Hippocampal formation (tissue), 2 donors: Measurements from ENCODE around the gene KRTAP12-3.
"Not testable (repeated sequence)": the region's sequence is repeated elsewhere in the genome, so short reads cannot be mapped to it uniquely, and the experiment has no call there.

Source experiments
- DNase-seq, 2 donors: peaks; one replicate each; lab custom pipeline; 2025; lab: John Stamatoyannopoulos, UW

Gene KRTAP12-3

DNA sequence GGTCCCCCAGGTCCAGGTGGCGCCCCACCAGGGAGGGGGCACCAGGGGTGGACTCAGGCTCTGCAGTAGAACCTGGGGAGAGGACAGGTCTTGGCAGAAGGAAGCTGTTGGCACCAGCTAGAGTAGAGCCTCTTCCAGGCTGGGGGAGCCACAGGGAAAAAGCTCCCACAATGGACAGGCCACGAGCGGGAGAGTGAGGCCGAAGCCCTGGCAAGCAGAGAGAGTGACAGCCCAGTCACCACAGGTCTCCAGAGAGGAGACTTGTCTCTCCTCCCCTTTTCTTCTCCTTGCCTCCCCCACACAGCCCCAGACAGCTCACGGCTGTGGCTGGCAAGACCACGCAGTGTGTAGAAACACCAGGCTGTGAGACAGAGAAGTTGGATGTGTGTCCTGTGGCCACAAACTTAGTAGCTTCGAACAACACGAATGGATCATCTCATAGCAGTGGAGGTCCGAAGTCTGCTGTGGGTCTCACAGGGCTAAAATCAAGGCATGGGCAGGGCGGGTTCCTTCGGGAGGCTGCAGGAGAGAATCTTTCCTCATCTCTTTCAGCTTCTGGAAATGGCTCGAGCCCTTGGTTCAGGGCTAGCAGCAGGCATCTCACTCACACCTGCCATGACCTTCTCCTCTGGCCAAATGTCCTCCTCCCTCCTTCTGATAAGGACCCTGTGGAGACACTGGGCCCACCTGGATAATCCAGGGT, 6.6 kb upstream of the KRTAP12-3 start:
- no peak for DNase-seq

DNA sequence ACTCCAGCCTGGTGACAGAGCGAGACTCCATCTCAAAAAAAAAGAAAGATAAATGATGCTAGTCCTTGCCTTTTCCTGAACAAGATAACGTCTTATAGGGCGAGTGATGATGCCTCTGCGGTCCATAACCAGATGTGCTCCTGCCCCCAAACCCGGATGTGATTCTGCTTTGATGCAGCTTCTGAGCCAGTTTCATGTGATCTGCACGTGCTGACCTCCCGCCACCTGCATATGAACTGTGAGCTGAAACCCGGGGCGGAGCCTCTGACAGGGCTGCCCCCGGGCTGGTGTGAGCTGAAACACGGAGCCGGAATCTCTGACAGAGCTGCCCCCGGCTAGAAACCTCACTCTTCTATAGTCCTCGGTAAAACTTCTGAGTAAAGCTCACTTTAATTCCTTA, 4.6 kb upstream of the KRTAP12-3 start:
- DNase-seq, result no peak

DNA sequence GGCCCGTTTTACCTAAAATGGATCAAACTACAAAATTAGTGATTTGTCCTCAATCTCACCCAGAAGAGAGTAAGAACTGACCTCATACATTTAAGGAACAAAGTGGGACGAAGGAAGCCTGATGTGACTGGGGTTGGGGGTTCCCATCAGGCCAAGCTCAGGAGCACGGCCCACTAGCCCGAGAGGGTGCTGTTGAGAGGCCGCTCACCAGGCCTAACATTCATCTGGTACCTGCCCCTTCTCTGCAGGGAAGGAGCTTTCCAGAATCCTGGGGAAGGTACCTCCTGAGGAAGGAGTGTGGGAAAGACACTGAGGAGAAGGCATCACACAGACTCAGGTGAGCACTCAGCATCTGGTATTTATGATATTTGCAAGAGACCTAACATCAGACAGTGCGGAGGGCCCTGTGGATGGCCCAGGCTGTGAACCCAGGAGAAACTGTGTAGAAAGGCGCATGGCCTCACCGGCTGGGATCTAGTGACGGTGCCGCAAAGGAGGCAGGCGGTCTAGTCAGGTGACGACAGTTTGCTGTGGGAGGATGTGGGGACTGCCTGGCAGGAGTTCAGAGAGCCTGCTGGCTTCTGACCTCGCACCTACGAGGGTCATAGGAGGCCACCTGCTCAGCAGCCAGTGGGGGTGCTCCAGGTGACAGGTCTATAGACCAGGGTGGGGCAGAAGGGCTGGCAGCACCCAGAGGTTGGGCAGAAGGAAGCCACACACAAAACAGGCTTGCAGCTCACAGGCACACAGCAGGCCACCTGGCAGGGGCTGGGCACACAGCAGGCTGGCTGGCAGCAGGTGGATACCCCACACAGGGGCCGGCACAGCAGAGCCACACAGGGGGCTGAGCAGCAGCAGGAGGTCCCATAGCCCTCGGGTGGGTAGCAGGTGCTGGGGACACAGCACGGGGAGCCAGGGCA, 3.8 kb upstream of the KRTAP12-3 start:
- DNase-seq, result no peak

DNA sequence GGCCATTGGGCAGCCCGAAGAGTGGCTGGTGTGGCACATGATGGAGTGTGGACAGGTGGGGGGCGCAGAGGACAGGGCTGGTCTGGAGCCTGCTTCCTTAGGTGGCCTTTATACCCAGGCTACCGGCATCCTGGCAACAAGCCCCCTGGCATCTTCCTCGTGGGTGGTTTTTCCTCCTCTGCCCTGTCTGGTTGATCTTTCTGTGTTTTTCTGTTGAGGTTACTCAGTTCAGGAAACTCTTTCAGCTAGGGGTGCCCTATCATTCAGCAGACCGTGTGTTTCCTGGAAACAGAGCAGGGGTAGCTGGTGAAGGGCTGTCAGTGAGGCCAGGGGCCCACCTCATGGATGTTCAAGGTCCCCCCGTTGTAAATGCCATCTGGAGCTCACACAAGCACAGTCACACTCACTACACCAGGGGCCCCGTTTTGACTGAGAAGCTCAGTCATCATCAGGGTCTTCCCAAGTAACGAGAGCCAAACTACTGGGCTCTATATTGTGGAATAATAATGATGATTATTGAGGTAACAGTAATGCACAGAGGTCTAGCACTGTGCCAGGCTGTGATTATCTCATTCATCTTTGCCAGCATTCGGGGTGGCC, 3.1 kb upstream of the KRTAP12-3 start, which contains the start of gene KRTAP12-4:
TSS of gene KRTAP12-4 (minus strand) at position 84 of the 600 bp plus-strand sequence. CDS start at position 39, 45 bp downstream.
- DNase-seq, result no peak

DNA sequence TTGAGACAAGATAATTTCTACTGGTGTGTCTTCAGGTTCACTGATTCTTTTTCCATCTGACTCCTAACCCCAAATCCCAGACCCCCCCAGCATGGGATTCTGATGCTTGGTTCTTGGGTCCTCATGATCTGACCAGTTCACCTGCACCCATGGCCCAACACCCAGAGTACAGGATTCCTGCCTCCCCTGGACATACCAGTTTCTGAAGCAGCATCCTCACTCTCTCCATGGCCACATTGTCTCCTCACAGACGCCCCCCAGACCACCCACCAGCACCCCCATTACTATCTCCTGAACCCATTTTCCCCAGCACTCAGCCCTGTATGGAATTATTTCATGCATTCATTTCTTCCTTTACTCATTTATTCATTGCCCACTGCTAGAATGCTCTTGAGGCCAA, 864 bp upstream of the KRTAP12-3 start:
- no peak for DNase-seq

DNA sequence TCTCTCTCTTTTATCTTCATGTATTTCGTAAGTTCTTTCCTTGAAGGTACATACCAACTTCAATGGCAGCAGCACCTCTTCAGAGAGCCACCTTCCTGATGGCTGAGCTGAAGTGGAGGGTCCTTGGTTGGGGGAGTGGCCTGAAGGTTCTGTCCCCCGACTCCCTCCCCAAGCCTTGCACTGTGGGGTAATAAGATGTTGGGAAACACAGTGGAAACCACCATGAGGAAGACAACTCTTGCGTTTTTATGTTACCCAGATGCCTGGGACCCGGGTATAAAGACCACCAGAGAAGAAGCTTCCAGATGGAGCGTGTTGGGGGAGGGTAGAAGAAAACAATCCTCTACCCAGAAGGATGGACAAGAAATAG, 794 bp downstream of the KRTAP12-3 start:
- no peak for DNase-seq

DNA sequence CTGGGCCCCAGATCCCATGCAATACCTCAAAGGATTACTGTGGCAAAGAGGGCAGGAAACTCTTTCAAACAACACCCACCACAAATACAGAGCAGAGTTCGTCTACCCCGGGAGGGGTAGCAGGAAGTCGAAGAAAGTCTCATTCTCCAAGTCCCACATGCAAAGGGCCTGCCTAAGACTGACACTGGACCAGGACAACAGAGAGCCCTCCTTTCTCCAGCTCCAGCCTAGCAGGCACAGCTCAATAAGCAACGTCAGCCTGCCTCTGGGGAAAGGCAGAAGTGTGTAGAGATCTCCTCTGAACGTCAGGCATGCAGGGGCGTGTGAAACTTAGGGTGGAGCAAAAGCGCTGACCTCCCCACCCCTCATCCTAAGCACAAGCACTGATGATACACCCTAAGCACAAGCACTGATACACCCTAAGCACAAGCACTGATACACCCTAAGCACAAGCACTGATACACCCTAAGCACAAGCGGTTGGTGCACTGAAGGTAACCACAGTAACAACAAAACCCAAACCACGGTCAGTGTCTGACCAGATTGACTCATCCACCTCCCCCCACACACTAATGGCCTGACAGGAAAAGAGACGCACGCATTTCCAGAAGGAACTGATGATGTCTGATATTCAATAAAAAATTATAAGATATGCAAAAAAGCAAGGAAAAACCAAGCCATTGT, 1.3 kb downstream of the KRTAP12-3 start:
- no peak for DNase-seq

DNA sequence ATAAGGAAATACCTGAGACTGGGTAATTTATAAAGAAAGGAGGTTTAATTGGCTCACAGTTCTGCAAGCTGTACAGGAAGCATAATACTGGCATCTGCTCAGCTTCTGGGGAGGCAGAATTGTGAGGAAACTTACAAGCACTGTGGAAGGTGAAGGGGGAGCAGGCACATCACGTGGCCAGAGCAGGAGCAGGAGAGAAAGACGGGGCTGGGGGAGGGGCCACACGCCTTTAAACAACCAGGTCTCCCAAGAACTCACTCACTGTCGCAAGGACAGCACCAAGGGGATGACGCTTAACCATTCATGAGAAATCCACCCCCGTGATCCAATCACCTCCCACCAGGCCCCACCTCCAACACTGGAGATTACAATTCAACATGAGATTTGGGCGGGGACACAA, 3.8 kb downstream of the KRTAP12-3 start:
- DNase-seq, result not testable (repeated sequence)

DNA sequence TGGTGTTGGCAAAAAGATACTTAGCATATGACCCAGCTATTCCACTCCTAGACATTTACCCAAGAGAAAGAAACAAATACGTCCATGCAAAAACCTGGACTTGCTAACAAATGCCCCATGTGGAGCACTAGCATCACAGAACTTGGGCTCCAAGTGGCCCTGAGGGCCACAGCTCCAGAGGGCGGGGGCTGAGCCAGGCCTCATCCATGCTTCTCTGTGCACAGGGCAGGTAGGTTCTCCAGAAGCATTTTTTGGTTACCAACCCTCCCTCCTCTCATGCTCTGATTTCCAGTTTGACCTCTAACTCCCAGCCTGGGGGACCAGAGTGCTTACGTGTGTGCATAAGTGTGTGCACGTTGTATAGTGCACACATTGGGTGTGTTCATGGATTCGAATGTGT, 7.0 kb downstream of the KRTAP12-3 start:
- no peak for DNase-seq

DNA sequence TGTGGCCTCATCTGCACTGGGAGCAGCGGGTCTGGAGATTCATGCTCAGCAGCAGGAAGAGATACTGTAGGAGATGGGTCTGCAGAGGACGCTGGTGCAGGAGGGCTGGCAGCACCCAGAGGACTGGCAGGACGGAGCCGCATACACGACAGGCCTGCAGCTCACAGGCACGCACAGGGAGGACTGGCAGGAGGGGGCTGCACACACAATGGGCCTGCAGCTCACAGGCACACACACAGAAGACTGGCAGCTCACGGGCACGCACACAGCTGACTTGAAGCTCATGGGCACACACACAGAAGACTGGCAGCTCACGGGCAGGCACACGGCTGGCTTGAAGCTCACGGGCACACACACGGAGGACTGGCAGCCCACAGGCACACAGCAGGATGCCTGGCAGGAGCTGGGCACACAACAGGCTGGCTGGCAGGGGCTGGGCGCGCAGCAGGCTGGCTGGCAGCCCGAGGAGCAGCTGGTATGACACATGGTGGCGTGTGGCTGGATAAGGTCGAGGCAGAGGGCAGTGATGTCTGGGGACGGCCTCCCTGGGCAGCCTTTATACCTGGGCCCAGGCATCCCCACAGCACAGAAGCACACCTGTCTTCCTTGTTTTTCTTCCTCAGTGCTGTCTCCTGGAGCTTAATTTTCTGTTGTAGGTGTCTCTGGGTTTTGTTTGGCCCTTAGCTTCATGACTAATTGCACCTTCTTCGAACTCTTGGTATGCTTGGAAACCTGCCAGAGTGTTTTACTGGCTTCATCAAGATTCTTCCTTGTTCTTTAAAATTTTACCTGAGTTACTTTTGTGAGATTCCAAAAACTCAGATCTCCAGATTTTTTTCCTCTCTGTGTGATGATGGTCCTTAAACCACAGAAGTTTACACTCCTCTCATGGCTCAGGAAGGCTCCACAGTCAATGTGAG, 8.9 kb downstream of the KRTAP12-3 start, which contains the start of gene KRTAP12-2:
TSS of gene KRTAP12-2 (minus strand) at position 527 of the 920 bp plus-strand sequence. CDS start at position 486, 41 bp downstream.
- DNase-seq, result no peak

DNA sequence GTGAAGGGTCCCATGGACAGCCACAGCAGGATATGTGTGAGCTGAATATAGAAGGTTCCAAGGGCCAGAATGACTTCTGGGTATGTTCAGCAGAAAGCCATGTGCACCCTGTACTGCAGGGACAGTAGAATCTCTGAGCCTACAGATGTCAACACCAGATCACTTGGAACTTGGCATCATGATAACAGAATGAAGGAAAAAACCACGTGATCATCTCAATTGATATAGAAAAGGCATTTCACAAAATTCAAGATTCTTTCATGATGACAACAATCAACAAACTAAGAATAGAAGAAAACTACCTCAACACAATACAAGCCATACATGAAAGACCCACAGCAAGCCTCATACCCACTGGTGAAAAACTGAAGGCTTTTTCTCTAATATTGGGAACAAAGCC, 9.9 kb downstream of the KRTAP12-3 start:
- DNase-seq, result no peak

DNA sequence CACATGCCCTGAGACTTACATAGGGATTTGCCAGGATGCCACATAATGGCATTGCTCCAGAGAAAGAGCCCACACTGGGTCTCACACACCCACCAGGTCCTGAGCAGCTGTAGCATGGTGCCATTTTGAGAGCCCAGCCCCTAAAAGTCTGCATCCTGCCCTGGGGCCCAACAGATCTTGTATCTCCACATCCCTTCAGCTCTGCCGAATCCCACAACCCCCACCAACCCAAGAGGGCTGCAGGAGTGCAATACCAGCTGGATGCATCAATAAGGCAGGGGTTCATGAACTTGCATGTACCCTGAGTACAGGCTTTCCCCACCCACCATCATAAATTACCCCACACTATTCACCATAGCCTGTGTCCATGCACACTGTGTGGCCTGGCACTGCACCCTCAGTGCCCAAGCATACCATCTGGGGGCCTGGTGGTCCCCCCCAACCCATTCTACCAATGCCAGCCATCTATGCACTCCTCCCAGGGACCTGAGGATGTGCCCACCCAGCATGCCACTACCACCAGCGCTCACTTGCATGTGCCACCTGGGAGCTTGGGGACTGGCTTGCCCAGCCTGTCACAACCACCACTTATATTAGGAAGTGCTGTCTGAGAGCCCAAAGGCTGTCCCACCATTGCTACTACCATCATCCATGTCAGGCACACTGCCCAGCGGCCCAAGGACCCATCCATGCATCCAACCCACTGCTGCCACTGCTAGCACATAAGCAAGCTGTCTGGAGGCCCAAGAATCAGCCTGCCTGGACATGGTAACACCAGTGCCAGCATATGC, 13.1 kb downstream of the KRTAP12-3 start:
- no peak for DNase-seq

DNA sequence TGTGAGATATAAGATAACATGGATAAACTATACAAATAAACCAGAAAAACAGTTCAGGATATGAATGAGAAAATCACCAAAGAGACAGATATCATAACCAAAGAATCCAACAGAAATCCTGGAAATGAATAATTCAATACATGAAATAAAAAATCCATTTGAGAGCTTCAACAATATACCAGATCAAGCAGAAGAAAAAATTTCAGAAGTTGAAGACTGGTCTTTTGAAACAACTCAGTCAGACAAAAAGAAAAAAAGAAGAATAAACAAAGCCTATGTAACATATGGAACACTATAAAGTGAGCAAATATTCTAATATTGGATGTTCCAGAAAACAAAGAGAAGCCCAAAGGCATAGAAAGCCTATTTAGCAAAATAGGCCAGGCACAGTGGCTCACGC, 14.2 kb downstream of the KRTAP12-3 start:
- no peak for DNase-seq

DNA sequence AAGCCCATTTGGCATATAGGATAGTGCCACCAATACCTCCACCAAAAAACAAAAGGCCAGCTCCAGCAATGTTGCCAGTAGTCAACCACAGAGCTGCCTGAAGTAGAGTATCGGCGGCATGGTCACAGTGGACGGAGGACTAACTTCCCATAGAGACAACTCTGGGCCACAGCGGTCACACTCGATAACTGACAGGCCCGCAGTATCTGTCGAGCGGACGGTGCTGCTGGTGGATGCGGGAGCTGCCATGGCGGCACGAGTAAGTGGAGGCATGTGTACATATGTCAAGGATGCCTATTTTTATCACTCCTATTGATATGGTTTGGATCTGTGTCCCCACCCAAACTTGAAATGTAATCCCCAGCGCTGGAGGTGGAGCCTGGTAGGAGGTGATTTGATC, 20.1 kb downstream of the KRTAP12-3 start:
- no peak for DNase-seq

DNA sequence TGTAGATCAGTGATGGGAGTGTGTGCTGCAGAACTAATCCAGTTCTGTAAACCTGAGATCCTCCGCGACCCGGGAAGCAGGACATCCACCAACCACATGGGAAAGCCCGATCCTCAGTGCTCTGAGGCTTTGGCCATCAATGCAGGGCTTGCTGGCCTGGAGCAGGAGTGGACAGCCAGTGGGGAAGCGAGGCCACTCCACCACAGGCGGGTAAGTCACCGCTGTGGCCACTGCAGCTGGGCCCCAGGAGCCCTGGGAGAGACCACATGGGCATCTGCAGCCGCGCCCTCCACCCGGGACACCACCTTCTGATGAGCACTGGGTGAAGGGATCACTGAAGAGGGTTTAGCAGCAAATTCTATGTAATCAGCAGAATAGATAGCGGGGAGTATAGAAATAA, 23.4 kb downstream of the KRTAP12-3 start:
- no peak for DNase-seq

DNA sequence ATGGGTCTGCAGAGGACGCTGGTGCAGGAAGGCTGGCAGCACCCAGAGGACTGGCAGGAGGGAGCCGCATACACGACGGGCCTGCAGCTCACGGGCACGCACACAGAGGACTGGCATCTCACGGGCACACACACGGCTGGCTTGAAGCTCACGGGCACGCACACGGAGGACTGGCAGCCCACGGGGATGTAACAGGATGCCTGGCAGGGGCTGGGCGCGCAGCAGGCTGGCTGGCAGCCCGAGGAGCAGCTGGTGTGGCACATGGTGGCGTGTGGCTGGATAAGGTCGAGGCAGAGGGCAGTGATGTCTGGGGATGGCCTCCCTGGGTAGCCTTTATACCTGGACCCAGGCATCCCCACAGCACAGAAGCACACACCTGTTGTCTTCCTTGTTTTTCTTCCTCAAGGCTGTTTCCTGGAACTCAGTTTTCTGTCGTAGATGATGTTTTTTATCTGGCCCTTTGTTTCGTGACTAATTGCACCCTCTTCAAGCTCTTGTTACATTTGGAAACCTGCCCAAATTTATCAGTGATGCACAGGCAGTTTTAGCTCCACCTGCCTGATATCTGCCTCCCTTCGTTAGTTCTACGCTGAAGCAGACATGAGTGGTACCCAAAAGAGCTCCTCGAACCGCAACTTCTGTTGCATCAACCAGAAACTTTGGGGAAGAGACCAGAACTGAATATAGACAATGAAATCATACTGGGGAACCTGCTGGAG, 24.3 kb downstream of the KRTAP12-3 start, which contains the start of gene KRTAP12-1:
TSS of gene KRTAP12-1 (minus strand) at position 303 of the 719 bp plus-strand sequence. CDS start at position 263, 40 bp downstream.
- no peak for DNase-seq

DNA sequence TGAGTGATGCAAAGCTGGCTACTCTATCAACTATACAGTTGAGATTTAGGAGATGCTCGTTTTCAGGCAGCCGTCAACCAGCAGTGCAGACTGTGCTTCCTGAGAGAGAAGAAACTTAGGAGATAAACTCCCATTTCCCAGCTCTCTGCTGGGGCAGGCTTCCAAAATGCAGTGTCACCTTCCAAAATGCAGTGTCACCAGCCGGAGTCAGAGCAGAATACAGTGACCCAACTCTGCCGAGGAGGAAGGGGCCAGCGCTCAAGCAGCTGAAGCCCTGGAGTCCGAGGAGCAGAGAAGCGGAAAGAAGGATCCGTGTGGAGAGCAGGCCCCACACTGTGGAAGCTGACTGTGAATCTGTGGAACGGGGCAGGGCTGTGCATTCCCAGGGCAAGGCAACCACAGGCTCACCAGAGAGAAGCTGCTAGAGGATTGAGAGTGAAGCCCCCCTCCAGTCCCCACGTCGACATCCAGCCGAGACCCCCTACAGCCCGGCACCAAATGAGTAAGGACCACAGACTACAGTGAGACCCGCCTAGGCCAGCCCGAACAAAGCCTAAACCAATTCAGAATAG, 24.9 kb downstream of the KRTAP12-3 start:
- DNase-seq, result no peak

DNA sequence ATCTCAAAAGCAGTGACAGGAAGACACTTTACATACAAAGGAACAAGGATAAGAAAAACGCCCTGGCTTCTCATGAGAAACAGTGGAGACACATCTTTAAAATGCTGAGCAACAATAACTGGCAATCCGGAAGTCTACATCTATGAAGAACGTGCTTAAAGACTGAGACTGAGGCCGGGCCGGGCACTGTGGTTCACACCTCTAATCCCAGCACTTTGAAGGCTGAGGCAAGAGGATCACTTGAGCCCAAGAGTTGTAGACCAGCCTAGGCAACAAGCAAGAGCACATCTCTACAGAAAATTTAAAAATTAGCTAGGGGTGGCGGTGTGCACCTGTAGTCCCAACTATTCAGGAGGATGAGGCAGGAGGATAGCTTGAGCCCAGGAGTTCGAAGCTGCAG, 26.3 kb downstream of the KRTAP12-3 start:
- no peak for DNase-seq

DNA sequence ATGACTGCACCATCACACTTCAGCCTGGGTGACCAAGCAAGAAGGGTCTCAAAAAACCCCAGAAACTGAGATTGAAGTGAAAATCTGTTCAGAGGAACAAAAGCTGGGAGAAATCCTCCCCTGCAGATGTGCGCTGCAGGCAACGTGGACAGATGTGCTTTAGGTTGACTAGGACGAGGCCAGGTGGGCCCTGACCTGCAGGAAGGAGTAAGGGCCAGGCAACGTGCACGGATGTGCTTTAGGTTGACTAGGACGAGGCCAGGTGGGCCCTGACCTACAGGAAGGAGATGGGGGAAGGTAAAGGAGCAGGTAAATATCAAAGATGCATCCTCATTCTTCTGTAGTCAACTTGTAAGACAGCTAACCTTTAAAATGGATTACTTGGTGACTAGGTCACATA, 26.8 kb downstream of the KRTAP12-3 start:
- DNase-seq, result no peak
